C4-2B (cell line): Measurements from ENCODE around the gene TSPAN32.
"Not testable (repeated sequence)": the region's sequence is repeated elsewhere in the genome, so short reads cannot be mapped to it uniquely, and the experiment has no call there.

Source experiments
- H3K27ac ChIP-seq: fragments of 450-650 bp; 2 replicates; pipeline ENCODE4 v1.5.1; 2017
- ZFX ChIP-seq: fragments of 450-650 bp; IDR thresholded peaks from 2 replicates; pipeline ENCODE4 v1.6.1; 2017
- TF ChIP-seq, protein P1 (sequence below): fragments of 450-650 bp; conservative IDR thresholded peaks from 2 replicates; pipeline ENCODE4 v1.5.1; 2017; ENCODE audit warnings: mild to moderate bottlenecking

The TSPAN32 gene

DNA sequence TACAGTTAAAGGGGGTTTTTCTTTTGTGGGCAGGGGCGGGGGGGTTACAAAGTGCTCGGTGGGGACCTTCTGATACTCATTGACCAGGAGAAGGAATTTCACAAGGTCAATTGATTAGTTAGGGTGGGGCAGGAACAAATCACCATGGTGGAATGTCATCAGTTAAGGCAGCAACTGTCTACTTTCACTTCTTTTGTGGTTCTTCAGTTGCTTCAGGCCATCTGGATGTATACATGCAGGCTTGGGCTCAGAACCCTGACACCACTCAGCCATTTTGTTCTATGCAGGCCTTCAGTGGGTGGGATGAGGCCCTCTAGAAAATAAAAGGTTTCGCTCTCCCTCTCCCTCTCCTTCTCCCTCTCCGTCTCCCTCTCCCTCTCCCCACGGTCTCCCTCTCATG is 29.6 kb downstream of the TSPAN32 start:
- H3K27ac ChIP-seq, result no peak overlapping the region
- TF ChIP-seq, protein P1, sequence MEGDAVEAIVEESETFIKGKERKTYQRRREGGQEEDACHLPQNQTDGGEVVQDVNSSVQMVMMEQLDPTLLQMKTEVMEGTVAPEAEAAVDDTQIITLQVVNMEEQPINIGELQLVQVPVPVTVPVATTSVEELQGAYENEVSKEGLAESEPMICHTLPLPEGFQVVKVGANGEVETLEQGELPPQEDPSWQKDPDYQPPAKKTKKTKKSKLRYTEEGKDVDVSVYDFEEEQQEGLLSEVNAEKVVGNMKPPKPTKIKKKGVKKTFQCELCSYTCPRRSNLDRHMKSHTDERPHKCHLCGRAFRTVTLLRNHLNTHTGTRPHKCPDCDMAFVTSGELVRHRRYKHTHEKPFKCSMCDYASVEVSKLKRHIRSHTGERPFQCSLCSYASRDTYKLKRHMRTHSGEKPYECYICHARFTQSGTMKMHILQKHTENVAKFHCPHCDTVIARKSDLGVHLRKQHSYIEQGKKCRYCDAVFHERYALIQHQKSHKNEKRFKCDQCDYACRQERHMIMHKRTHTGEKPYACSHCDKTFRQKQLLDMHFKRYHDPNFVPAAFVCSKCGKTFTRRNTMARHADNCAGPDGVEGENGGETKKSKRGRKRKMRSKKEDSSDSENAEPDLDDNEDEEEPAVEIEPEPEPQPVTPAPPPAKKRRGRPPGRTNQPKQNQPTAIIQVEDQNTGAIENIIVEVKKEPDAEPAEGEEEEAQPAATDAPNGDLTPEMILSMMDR, result no peak
- TF ChIP-seq ZFX, result no peak

DNA sequence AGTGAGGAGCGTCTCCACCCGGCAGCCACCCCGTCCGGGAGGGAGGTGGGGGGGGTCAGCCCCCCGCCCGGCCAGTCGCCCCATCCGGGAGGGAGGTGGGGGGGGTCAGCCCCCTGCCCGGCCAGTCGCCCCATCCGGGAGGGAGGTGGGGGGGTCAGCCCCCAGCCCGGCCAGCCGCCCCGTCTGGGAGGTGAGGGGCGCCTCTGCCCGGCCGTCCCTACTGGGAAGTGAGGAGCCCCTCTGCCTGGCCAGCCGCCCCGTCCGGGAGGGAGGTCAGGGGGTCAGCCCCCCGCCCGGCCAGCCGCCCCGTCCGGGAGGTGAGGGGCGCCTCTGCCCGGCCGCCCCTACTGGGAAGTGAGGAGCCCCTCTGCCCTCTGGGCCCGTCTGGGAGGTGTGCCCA is 30.8 kb downstream of the TSPAN32 start:
- not testable (repeated sequence) for H3K27ac ChIP-seq

DNA sequence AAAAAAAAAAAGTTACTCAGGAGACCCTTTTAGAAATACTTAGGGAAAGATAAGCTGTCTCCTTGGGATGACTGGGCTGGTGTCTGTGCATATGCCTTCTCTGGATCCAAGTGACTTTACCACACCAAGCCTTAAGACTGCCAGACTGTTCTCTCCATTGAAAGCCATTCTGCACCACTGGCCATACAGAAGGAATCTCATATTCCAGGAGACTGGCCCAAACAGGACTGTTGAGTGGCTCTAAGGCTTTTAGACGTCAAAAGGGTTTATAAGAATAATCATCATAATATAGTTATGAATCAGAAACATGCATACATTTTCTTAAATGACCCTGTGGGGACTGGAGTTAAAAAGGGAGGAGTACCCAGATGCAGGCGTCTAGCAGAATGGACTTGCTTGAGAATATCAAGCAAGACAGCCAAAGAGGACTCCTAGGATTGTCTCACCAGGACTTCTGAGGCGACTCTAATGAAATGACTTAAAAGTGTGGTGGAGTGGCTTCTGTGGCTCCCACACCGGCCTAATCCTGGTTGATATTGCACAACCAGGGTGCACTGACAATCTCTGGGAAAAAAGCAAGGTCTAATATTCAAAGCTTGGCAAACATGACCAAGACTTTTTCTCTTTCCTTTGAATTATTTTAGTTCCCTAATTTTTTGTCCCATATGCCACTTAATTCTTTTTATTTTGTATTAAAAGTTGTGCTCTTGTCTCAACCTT is 31.8 kb downstream of the TSPAN32 start:
- not testable (repeated sequence) for H3K27ac ChIP-seq

DNA sequence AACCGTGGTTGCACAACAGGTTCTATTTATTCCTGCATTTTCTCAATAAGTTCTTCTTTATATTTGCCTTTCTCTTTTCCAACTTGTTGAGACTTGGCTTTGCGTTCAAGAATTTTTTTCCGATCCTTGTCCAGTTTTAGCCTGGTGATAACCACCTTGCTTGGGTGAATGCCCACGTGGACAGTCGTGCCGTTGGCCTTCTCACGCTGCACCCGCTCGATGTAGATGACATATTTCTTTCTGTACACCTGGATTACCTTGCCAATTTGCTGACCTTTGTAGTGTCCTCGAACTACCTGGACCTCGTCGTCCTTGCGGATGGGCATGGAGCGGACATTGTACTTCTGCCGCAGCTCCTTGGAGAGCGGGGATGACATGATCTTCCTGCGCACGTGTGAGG is 33.5 kb downstream of the TSPAN32 start:
- H3K27ac ChIP-seq, result not testable (repeated sequence)

DNA sequence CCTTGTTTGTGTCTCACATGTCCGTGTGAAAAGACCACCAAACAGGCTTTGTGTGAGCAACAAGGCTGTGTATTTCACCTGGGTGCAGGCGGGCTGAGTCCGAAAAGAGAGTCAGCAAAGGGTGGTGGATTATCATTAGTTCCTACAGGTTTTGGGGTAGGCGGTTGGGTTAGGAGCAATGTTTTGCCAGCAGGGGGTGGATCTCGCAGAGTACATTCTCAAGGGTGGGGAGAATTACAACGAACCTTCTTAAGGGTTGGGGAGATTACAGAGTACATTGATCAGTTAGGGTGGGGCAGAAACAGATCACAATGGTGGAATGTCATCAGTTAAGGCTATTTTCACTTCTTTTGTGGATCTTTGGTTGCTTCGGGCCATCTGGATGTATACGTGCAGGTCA is 36.9 kb downstream of the TSPAN32 start:
- H3K27ac ChIP-seq, result not testable (repeated sequence)

DNA sequence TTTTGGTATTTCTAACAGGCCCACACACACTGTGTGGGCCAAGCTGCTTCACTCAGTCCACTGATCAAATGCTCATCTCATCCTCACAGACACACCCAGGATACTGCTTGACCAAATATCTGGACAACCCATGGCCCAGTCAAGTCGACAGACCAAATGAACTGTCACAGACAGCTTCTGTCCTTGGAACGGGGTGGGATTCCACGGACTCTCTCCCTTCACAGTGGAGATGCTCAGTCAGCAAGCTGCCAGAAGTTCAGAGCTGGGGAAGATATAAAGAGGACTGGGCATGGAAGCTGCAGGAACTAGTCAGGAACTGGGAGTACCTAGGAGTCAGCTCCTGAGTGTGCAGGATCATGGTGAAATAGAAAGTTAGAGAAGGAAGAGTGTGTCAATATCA is 40.7 kb downstream of the TSPAN32 start:
- no peak overlapping the region for H3K27ac ChIP-seq

DNA sequence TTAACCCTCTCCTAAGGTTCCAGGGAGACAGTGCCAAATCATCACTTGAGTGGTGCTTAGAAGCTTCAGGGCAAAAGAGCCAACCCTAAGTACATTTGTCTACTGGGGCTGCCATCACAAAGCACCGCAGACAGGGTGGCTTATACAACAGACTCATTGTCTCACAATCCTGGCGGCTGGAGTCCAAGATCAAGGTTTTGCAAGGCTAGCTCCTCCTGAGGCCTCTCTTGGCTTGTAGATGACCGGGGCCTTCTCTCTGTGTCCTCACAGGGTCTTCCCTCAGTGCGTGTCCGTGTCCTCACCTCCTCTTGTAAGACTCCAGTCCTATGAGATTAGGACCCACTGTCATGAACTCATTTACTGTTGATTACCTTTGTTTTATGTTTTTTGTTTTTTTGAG is 41.2 kb downstream of the TSPAN32 start:
- TF ChIP-seq, protein P1, result no peak
- TF ChIP-seq ZFX, result no peak
- H3K27ac ChIP-seq, result no peak overlapping the region

More for the DNA sequence above, 40.7 kb downstream of the TSPAN32 start:
- TF ChIP-seq, protein P1, result no peak
- TF ChIP-seq ZFX, result no peak

DNA sequence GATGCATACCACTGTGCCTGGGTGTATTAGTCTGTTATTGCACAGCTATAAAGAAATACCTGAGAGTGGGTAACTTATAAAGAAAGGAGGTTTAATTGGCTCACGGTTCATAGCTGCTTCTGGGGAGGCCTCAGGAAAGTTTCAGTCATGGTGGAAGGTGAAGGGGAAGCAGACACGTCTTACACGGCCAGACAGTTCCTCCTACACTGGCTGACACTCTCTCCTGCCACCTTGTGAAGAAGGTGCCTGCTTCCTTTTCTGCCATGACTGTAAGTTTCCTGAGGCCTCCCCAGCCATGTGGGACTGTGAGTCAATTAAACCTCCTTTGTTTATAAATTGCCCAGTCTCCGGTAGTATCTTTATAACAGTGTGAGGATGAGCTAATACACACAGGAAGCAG is 41.7 kb downstream of the TSPAN32 start:
- TF ChIP-seq ZFX, result no peak
- TF ChIP-seq, protein P1, result no peak
- no peak overlapping the region for H3K27ac ChIP-seq

DNA sequence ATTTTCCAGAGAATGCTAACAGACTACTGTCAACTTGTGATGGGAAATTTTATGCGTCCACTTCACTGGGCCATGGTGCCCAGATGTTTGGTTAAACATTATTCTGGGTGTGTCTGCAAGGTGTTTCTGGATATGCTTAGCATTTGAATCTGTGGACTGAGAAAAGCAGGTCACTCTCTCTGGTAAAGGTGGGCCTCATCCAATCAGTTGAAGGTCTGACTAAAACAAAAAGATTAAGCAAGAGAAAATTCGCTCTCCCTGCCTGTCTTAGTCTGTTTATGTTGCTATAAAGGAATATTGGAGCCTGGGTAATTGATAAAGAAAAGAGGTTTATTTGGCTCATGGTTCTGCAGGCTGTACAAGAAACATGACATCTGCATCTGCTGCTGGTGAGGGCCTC is 43.2 kb downstream of the TSPAN32 start:
- H3K27ac ChIP-seq, result no peak overlapping the region
- TF ChIP-seq ZFX, result no peak
- TF ChIP-seq, protein P1, result no peak

DNA sequence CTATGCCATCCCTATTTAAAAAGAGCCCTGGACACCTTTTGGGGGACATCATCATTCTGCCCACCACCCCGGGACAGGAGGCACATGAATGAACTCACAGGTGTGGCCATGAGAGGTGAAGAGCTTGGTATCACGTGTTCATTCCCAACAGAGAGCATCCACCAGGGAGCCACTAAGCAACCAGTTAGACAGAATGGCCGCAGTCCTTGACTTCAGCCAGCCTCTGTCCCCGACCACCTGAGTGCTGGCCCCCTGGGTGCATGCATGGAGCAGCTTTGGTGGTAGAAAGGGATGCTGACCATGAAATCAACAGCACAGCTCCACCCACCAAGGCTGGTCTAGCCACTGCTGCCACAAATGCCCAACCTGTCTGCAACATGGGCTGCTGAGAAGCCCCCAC is 44.2 kb downstream of the TSPAN32 start:
- no peak for TF ChIP-seq ZFX
- TF ChIP-seq, protein P1, result no peak
- H3K27ac ChIP-seq, result no peak overlapping the region
